HG03159 (cell line): ENCODE measurements around the gene ANKRD6.
"Not testable (repeated sequence)": the region's sequence is repeated elsewhere in the genome, so short reads cannot be mapped to it uniquely, and the experiment has no call there.

Source experiments
- ATAC-seq: cut with Tn5 transposase; IDR thresholded peaks from one replicate; pipeline ENCODE4 v1.9.1; 2021; ENCODE audit warnings: mild to moderate bottlenecking, moderate library complexity; ENCODE audit not compliant: unreplicated experiment

Gene ANKRD6

DNA sequence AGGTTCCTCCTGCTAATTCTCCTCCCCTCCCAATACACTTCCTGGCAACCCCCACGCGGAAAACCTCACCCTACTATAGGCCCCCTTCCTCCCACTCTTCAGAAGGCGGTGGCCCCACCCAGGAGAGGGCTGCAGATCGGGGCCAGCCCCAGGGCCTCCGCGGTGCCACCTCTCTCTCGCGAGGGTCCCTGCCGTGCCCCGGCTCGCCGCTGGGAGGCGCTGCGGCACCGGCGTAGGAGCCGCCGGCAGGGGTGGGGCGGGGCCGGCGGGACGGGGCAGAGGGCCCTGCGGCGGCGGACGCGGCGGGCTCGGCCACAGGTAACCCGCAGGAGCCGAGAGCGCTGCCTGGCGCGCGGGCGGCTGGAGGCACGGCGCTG is at the start of gene ANKRD6:
Gene ANKRD6 (plus strand): TSS at position 278 of the 377 bp plus-strand sequence. CDS start 133,825 bp downstream, outside the sequence.
- peak; percentile 86 for ATAC-seq

DNA sequence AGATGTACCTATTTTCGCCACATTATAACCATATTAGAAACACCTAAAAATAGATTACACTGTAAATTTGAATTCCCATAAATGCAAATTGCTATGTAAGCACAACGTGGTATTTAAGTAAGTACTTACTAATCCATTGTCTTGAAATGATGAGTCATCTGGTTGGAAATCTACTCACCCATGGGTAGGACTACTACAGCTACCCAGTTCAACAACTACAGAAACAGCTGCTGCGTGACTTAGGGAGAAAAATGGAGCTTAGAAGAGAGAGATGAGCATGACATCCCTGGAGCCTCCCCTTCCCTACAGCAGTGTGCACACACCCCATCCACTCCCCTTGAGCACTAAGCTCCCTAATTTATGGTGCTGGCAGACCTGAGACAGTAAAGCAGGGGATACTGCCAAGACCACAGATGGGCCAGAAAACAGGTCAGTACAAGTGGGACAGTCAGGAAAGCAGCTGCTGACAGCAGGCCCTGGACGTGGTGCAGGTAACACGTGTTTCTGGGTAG is 47.7 kb upstream of the ANKRD6 start:
- ATAC-seq: peak; percentile 51

DNA sequence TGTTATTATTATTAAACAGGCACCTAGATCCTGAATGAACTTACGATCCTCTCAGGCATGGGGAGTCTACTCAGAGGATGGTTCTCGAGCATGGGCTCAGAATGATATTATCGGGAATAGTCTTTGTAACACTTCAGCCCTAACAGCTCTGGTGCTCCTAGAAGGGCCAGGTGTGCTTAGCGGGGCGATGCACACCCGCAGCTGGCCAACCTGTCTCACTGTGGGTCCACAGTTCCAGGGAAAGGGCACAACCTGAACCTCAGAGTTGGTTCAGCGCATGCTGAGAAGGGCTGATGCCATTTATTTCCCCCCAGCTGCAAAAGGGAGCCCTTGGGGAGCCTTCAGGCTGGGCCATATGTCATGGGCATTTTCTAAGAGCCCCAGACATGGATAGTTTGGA is 47.1 kb upstream of the ANKRD6 start:
- ATAC-seq: no peak

DNA sequence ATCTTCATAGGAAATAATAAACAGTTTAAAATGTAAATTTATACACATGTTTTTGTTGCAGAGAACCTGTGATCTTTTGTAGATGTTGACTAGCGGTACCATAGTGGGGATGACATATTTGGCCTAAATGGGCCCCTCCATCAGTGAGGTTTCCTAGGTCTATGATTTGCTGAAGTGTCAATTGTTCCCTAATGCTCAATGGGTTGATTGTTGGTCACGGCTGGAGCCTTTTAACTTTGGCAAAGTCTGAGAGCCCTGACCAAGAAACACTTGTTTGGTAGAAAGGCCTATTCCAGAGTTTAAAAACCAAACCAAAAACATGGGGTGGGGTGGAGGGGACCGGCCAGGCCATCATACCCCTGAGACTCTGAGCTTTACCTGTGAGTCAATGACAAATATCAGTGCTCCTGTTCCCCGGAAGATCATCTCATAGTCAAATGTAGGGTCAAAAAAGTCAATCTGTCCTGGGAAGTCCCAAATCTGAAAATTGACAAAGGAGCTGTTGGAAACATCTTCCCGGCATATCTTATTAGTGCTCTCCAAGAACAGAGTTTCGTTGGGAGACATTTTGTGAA is 45.9 kb upstream of the ANKRD6 start:
- peak; percentile 7 for ATAC-seq

DNA sequence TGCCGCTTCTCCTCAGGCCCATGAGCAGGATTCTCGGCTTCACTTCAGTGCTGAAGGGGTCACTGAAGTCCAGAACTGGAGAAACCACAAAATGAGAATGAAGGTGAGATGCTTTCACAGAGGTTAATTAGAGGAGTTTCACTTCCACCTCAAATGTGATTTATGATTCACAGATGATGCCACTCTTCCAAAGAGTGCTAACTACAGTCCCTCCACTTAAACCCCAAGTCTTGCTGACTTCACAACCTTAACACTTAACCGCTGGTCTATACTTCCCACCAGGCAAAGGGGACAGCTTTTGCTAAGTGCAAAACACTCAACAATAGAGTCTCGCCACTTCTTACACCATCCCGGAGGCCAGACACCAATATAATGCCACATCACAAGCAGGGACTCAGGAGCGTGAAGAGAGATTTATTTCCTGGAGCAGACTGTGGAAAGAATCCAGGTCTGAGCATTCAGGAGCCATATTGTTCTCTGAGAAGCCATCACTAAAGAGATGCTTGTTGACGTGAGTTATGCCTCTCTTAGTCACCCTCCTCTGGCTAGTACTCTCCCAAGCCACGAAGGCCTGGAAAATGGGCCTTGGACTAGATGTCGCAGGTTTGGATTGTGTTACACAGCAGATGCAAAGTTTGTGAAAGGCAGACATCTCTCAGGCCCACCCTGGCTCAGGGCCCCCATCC is 45.3 kb upstream of the ANKRD6 start:
- peak; percentile 92 for ATAC-seq

DNA sequence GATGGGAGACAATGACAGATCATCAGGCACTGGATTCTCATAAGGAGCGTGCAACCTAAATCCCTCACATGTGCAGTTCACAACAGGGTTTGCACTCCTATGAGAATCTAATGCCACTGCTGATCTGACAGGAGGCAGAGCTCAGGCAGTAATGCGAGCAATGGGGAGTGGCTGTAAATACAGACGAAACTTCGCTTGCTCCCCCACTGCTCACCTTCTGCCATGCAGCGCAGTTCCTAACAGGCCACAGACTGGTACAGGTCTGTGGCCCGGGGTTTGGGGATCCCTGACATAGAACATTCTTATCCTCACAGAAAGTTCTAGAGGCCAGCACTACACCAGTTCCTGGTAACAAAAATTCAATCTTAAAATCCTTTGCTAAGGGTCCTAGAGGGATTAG is 44.1 kb upstream of the ANKRD6 start:
- ATAC-seq: no peak

DNA sequence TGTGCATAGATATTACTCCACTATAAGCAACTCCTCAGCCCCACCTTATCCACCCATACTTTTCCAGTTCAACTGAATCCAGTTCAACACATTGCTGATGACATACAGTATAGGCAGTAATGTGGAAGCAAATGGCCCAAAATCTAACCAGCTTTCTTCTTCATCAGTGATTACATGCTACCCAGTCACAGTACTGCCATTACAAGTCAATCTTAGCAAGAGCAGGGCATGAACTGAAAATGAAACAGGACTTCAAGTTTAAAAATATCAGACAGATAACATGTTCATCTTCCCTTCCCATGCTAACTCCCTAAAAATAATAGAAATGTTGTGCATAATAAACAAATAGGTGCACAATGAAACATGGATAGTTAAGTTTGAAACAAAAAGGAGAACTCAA is 40.1 kb upstream of the ANKRD6 start:
- no peak for ATAC-seq

DNA sequence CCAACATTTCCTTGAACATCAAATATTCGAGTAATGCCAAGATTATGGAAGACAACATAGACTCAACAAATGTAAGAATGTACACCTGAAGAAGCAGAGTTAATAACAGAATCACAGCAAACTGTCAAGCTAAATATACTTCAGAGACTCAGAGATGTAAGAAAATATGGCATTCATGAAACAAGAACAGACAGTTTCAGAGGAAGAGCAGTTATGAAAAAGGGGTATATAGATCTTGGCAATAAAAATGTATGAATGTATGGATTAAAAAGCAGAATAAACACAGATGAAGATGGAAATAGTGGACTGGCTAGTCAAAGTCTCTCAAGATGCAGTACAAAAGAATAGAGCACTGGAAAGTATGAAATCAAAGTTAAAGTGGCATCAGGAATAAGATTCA is 39.3 kb upstream of the ANKRD6 start:
- no peak for ATAC-seq

DNA sequence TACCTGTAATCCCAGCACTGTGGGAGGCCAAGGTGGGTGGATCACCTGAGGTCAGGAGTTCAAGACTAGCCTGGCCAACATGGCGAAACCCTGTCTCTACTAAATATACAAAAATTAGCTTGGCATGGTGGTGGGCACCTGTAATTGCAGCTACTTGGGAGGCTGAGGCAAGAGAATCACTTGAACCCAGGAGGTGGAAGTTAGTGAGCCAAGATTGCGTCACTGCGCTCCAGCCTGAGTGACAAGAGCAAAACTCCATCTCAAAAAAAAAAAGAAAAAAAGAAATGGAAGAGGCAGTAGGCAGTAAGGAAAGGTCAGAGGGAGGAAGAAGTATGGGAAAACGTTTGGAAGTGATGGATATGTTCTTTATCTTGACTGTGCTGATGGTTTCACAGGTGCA is 35.1 kb upstream of the ANKRD6 start:
- ATAC-seq: not testable (repeated sequence)

DNA sequence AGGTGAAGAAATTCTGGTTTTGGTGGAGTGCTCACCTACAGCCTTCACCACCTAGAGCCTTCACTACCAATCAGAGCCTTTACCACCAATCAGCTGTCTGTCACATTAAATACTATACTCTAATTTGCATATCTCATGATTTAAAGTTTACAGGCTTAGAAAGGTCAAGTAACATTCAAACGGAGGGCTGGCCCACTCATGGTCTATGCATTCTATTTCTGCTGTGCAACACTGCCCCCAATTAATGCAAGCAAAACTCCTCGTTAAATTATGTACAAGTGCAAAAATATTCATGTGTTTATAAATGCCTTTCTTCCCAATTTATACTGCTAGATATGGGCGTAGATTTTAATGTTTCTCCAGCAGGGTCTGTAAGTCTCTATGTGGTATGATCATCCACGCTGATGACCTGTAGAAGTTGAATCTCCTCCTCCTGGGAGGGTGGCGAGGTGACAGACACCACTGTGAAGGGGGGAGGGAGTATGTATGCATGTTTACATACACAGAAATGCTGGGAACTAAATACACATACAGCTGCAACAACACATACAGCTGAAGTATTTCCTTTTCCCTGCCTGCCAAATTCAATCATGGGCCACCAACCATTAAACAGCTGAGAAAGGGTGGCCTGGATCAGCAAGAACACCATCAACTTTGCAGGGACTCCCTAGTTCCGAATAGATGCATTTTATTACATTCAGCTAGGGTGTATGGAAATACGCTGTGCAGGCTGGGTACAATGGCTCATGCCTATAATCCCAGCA is 34.0 kb upstream of the ANKRD6 start:
- no peak for ATAC-seq

DNA sequence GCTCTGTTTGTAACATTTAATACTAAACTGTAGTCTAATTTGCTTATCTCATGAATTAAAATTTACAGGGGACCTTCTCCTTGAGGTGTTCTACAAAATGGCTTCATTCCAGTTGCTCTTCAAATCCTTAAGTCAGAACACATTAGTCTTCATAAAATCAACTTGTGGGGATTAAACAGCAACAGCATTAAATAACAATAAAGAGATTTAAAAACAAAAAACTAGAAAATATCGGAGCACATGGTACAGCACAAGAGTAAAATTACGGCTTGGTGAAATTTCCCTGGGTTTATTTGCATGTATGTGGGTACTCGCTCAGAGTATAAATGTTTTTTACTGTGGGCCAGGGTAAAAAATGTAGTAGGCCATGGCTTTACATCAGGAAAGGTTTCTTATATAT is 32.9 kb upstream of the ANKRD6 start:
- ATAC-seq: no peak

DNA sequence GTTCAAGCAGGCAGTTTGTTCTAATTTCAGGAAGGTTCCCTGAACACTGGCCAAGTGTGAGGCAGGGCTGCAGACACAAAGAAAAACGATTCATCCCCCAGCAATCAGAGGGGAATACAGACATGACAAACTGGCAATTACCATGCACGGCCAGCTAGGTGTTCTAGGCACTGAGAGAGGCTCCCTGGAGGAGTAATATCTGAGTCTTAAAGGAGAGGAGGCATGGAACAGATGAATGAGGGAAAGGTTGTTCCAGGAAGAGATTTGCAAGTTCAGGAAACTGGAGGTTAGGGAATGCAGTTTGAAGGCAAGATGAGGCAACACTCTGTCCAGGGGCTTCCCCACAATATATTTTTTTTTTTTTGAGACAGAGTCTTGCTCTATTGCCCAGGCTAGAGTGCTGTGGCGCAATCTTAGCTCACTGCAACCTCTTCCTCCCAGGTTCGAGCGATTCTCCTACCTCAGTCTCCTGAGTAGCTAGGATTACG is 32.0 kb upstream of the ANKRD6 start:
- no peak for ATAC-seq

DNA sequence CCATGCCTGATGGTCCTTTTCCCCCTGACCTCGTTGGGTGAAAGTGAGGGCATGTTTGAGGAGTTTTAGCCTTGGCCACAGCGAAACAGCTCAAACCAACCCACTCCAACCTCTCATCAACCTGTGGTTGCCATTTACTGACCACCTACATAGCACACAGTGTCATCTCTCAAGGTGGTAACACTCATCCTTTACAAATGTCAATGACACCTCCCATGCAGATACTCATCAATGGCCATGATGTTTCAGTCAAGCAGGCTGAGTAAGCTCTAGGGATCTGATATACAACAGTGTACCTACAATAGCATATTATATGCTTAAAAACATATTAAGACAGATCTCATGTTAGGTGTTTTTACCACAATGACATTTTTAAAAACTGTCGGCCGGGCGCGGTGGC is 30.2 kb upstream of the ANKRD6 start:
- no peak for ATAC-seq

DNA sequence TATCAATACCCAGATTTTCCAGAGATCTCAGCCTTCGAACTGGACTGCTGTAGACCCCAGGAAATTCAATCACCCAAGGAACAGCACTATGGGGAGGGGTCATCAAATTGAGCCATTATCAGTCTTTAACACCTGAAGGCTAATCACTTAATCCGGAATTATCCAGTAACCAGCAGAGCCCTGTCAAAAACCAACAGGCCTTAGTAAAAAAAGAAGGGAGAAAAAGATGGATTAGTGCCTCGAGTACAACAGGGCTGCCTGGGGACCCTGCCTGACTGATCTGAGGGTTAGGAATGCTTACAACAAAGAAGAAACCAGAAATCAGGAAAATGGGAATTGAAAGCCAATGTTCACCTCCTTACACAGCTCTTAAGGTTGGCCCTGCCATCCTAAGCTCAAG is 28.4 kb upstream of the ANKRD6 start:
- no peak for ATAC-seq

DNA sequence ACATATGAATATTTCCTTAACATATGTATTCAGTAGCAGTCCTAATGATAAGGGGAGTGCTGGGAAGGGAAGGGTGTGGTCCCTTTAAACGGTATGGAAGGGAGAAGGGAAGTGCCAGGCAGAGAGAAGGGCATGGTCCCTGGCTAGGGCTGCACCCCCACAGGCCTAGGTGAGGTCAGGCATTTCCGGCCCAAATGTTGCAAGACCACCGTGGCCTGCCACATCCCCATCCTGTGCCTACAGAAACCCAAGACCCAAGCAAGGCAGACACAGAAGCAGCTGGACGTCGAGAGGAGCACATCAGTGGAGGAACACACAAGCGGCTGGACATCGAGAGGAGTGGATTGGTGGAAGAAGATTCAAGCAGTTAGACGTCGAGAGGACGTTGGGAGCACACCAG is 26.8 kb upstream of the ANKRD6 start:
- ATAC-seq: no peak

DNA sequence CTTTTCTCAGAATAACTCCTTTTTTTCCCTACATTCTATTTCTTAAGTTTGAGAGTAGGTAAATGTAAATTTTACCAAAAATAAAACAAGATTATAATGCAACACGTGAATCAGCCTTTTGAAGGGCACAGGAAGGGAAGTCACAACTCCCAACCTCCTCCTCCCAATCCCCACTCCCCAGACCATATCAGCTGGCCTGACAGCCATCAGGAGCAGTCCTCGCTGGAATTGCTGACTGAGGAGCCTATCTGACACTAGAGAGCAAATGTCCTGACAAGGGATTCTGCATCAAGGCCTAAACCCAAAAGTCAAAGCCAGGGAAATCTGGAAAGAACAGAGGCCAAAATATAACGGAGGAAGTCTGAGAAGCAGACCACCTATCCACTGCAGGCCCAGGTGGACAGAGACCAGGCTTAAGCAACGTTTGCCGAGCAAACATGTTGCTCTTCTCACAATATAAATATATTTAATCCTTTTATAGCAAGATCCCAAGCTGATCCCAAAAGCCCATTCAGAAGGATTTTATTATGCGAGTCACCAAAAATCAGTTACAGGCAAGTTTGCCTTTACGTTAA is 23.4 kb upstream of the ANKRD6 start:
- ATAC-seq: no peak

DNA sequence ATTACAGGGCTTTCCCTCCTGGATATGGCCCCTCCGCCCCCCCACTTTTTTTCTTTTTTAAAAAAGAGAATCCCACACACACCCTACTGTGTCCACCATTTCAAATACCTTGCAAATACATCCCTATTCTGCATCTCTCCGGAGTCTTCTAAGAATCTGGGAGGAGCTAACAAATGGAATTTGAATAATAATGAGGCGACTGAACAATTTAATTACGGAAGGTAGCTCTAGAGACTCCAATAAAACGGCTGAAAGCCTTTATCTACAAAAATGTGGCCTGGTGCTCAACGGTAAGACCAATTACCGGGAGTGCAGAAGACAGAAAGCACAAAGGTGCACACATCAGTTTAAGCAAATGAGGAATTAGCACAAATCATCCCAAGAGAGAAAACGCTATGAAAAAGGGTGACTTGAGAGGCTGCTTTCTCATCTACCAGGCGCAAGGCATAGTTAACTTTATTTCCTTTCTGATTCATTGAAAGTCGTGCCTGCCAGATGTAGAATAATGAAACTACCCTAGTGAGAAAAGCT is 22.7 kb upstream of the ANKRD6 start:
- no peak for ATAC-seq

DNA sequence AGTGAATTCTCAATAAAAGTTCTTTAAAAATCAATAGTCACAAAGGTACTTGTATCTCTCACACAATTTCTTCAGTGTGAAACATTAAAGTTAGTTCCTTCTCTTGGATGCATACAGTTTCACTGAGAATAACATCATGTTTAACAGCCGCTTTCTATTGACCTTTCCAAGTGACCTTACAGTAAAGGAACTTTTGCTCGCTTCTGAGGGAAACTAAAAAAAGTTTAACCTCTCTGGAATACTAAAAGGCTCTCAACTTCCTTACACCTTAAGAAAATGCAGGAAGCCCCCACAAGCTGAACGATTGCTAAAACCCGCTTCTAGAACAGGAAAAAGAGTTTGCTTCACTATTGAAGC is 22.2 kb upstream of the ANKRD6 start:
- ATAC-seq: peak; percentile 7

DNA sequence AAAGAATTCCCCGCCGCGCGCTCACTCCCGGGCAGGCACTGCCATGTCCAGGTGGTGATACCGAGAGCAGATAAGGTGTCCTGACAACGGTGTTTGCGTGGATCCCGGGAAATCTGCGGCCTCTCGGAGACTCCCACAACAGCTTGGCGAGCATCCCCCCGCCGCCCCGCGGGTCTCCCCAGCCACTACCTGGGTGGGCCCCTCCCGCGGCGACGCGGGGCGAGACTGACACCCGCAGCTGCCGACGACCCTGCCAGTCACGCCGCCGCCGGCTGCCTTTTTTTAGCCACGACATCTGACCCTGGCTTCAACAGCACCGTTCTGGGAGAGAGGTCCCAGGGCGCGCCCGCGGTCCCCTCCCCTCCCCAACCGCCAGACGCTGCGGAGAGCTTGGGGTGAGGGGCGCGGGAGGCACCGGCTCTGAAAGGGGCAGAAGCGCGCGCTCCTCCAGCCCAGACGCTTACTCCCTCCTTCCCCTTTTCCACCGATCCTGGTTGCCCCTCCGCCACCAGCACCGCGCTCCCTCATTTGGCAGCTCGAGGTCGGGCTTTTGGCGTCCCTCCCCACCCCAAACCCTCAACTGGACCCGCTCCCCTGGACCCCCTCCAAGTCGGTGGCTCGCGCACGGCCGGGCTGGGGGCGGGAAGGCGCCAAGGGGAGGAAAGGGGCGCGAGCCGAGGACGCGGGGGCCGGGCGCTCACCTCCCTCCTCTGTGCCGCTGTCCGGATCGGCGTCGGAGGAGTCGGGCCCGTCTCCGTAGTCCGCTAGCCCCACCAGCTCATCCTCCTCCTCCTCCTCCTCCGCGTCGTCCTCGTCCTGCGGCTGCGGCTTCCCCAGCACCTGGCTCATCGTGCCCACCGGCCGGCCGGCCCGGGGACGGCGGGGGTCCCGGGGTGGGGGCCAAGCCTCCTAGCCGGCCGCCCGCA is 21.5 kb upstream of the ANKRD6 start:
- ATAC-seq: peak; percentile 44
